Heart left ventricle (tissue), 16 donors: Measurements from ENCODE around the gene NEK9. TPM values are rescaled to one million over a fixed set of nuclear protein-coding genes. Genes with fewer than 3 reads are reported as not detected.

Experiments
- ATAC-seq, 4 donors: fragments of 200-7000 bp; cut with Tn5 transposase; one replicate each; pipeline ENCODE4 v1.9.1; 2020 to 2022; ENCODE audit warnings: moderate library complexity in 4 of 4, mild to moderate bottlenecking in 3 of 4, moderate number of reproducible peaks in 1 of 4
- DNase-seq, 5 donors: peaks; one replicate each; pipeline ENCODE4 v3.0.0-alpha.2; 2020
- H3K27ac ChIP-seq, 12 donors: fragments of 200-600 bp; sonication (generic) in 4 of 12; one replicate each; pipeline versions ENCODE4 v1.5.0 to v1.8.0; 2016 to 2022; ENCODE audit warnings: mild to moderate bottlenecking in 2 of 12
- H3K27me3 ChIP-seq, 9 donors: fragments of 200-600 bp; sonication (generic) in 2 of 9; one replicate each; pipeline versions ENCODE4 v1.5.1 to v1.8.0; 2016 to 2022; ENCODE audit warnings: mild to moderate bottlenecking in 3 of 9
- H3K36me3 ChIP-seq, 9 donors: fragments of 200-600 bp; sonication (generic) in 2 of 9; one replicate each; pipeline versions ENCODE4 v1.5.0 to v1.8.0; 2018 to 2022; ENCODE audit warnings: mild to moderate bottlenecking in 2 of 9
- H3K4me1 ChIP-seq, 12 donors: fragments of 200-600 bp; sonication (generic) in 4 of 12; one replicate each; pipeline versions ENCODE4 v1.5.0 to v1.8.0; 2016 to 2022; ENCODE audit warnings: mild to moderate bottlenecking in 3 of 12
- H3K4me3 ChIP-seq, 12 donors: fragments of 200-600 bp; sonication (generic) in 4 of 12; one replicate each; pipeline versions ENCODE4 v1.5.0 to v1.8.0; 2017 to 2022; ENCODE audit warnings: mild to moderate bottlenecking in 9 of 12, moderate library complexity in 4 of 12
- H3K9me3 ChIP-seq, 12 donors: fragments of 200-600 bp; sonication (generic) in 4 of 12; one replicate each; pipeline versions ENCODE4 v1.5.0 to v1.8.0; 2016 to 2022; ENCODE audit warnings: mild to moderate bottlenecking in 1 of 12
- CTCF ChIP-seq, 12 donors: fragments of 200-600 bp; sonication (generic) in 4 of 12; IDR thresholded peaks; one replicate each; pipeline versions ENCODE4 v1.5.0 to v1.8.0; 2018 to 2022; ENCODE audit warnings: antibody characterized with exemption in 12 of 12, mild to moderate bottlenecking in 5 of 12
- POLR2A ChIP-seq, 2 donors: fragments of 450-650 bp; IDR thresholded peaks; one replicate each; pipeline ENCODE4 v1.6.1; 2017; ENCODE audit warnings: antibody characterized with exemption in 2 of 2, mild to moderate bottlenecking in 2 of 2, moderate library complexity in 2 of 2
- WGBS, 4 donors: extraction: QIAGEN DNeasy Blood & Tissue Kit in 2 of 4; methylation state at CpG; one replicate each; pipeline versions ENCODE4 v1.1.5 to v1.1.7; 2013 to 2018; 5-methylcytosine and 5-hydroxymethylcytosine counted together
- intact Hi-C, 10 donors: fragments of 100-400 bp; cut with DNase I; formaldehyde crosslinking; loops; one replicate each; pipeline versions ENCODE4 v1.11.1 to v1.14.2; 2022
- polyA plus RNA-seq, 2 donors: library from polyadenylated mRNA; stranded (reverse); fragments of 200-250 nt; gene quantifications; one replicate each; pipeline ENCODE4 v1.2.3, GENCODE V29; 2013
- total RNA-seq, 9 donors: library from RNA; depleted of rRNA in 2 of 9; stranded (reverse); fragments of >200 nt in 2 of 9; fragmentation: NEBNext Ultra II Directional in 3 of 9; extraction: Animal tissue kit (Norgen Biotek cat#: 25700) in 3 of 9; gene quantifications; one replicate each; pipeline versions ENCODE4 v1.1.0 to v1.2.4, GENCODE V29; 2016 to 2023
- donor health status: ischemic (EF 13 %, LVEDD 7.1; RV severe dilation, severe dysfunction).
- donor health status: healthy with polysubstance abuse.
- donor health status: DM: no; HTN: yes; CAD: no.
- donor health status: DM: no; HTN: no; CAD: no.
- donor health status: ischemic (EF 25% LVEDD 6.9; RV normal size, moderate dysfunction).
- donor health status: ischemic (EF 25% LVEDD 5.7; RV mildly dilated, moderate dysfunction).
- donor health status: healthy.
- donor health status: DM: yes; HTN: yes; CAD: no.
- donor health status: ischemic (EF 35%, LVEDD 5.7; RV mildly dilated, moderate dysfunction).
- donor health status: nonischemic (EF 11% LVEDD 7.7; RV severe dilation, severe dysfunction).
- donor health status: DM: yes; HTN: yes; CAD: no.
- donor health status: PGD.
- donor health status: ischemic (EF 29% LVEDD 5.4; RV normal size, mild dysfunction).
- donor health status: nonischemic (EF 23%, LVEDD 6.1; RV moderate dilation, normal function).

Gene NEK9
- total and polyA plus RNA-seq, 11 donors, result 40.1 to 114 (median 94.3) TPM

GRCh38 chr14:75040507-75040906 lies 86.3 kb downstream of the NEK9 start:
- DNase-seq (no peak), ATAC-seq (no peak)
- peaks cover 0 to 71% (median 52%) of the 10 kb centered on the region in 9 donors for H3K36me3 ChIP-seq
- H3K27me3 ChIP-seq, result no peaks in the 10 kb centered on the region
- WGBS, 4 donors, result 82 to 88% (median 83%) methylated on average over 1 of the region's 1 CpG
- no peaks in the 10 kb centered on the region for H3K9me3 ChIP-seq
- peaks cover 0 to 17% (median 6%) of the 10 kb centered on the region in 12 donors for H3K4me1 ChIP-seq
- intact Hi-C loops, result no loop called here
- H3K4me3 ChIP-seq, result no peak overlapping the region
- H3K27ac ChIP-seq, result no peak overlapping the region
- TF ChIP-seq POLR2A (IDR thresholded peaks at IDR 0.05) (no peak), CTCF (IDR thresholded peaks at IDR 0.05) (no peak)

GRCh38 chr14:75032939-75033338 lies 93.9 kb downstream of the NEK9 start:
- intact Hi-C loops, result no loop called here
- H3K4me3 ChIP-seq, result no peak overlapping the region
- no peaks in the 10 kb centered on the region for H3K27me3 ChIP-seq
- no peak overlapping the region for H3K27ac ChIP-seq
- WGBS, 4 donors, result 85 to 98% (median 89%) methylated on average over 2 of the region's 2 CpGs
- ATAC-seq (no peak), DNase-seq (no peak)
- TF ChIP-seq POLR2A (IDR thresholded peaks at IDR 0.05), result no peak
- no peak for TF ChIP-seq CTCF (IDR thresholded peaks at IDR 0.05)
- no peaks in the 10 kb centered on the region for H3K4me1 ChIP-seq
- H3K36me3 ChIP-seq, result peaks cover 0 to 99% (median 81%) of the 10 kb centered on the region in 9 donors
- H3K9me3 ChIP-seq, result no peaks in the 10 kb centered on the region

- intact Hi-C loops, result no loop called here
- ATAC-seq, result no peak
- 0% methylated on average over 1 of the region's 1 CpG for WGBS, 4 donors
- Histone ChIP-seq H3K27me3 (no peaks in the 10 kb centered on the region), H3K4me3 (no peak overlapping the region), H3K36me3 (peaks cover 0 to 99% (median 61%) of the 10 kb centered on the region in 9 donors), H3K9me3 (no peaks in the 10 kb centered on the region), H3K4me1 (no peaks in the 10 kb centered on the region), H3K27ac (no peak overlapping the region)
- TF ChIP-seq POLR2A (IDR thresholded peaks at IDR 0.05), result no peak
- TF ChIP-seq CTCF (IDR thresholded peaks at IDR 0.05), result no peak
- DNase-seq, result no peak
Measured at GRCh38 chr14:75030147-75030546, 96.7 kb downstream of the NEK9 start.

Other genes starting within 250 kb of the NEK9 start
- 100 to 1,000 TPM; 152 to 251 (median 209) TPM for gene DLST, start 245.1 kb downstream of the NEK9 start, total RNA-seq
- 100 to 1,000 TPM in 1 of 2 donors, 10 to 100 TPM in 1; 75.7 to 159 TPM for gene DLST, start 245.1 kb downstream of the NEK9 start, polyA plus RNA-seq
- gene RPS6KL1, start 203.8 kb downstream of the NEK9 start, total RNA-seq, result 10 to 100 TPM in 8 of 9 donors, 1 to 10 TPM in 1; 8.3 to 26.8 (median 17.8) TPM
- 10 to 100 TPM; 12.0 to 18.6 TPM for gene RPS6KL1, start 203.8 kb downstream of the NEK9 start, polyA plus RNA-seq
- 10 to 100 TPM in 2 of 9 donors, 1 to 10 TPM in 7; 4.1 to 30.4 (median 5.9) TPM for gene PGF, start 171.5 kb downstream of the NEK9 start, total RNA-seq
- 1 to 10 TPM; 5.0 to 9.7 TPM for gene PGF, start 171.5 kb downstream of the NEK9 start, polyA plus RNA-seq
- 10 to 100 TPM; 26.2 to 40.9 (median 30.3) TPM for gene EIF2B2, start 124.1 kb downstream of the NEK9 start, total RNA-seq
- 10 to 100 TPM; 16.0 to 68.8 TPM for gene EIF2B2, start 124.1 kb downstream of the NEK9 start, polyA plus RNA-seq
- 10 to 100 TPM; 11.6 to 23.9 (median 15.3) TPM for gene MLH3, start 75.6 kb downstream of the NEK9 start, total RNA-seq
- gene MLH3, start 75.6 kb downstream of the NEK9 start, polyA plus RNA-seq, result 10 to 100 TPM; 10.3 to 12.0 TPM
- gene ACYP1, start 63.0 kb downstream of the NEK9 start, total RNA-seq, result 10 to 100 TPM in 5 of 9 donors, 1 to 10 TPM in 4; 6.7 to 15.9 (median 10.9) TPM
- 10 to 100 TPM; 13.6 to 20.0 TPM for gene ACYP1, start 63.0 kb downstream of the NEK9 start, polyA plus RNA-seq
- 1 to 10 TPM; 3.4 to 9.5 (median 8.4) TPM for gene ZC2HC1C, start 57.4 kb downstream of the NEK9 start, total RNA-seq
- 10 to 100 TPM in 1 of 2 donors, 1 to 10 TPM in 1; 5.4 to 13.3 TPM for gene ZC2HC1C, start 57.4 kb downstream of the NEK9 start, polyA plus RNA-seq
- 100 to 1,000 TPM; 235 to 362 (median 275) TPM for gene TMED10, start 49.6 kb upstream of the NEK9 start, total RNA-seq
- gene TMED10, start 49.6 kb upstream of the NEK9 start, polyA plus RNA-seq, result 100 to 1,000 TPM in 1 of 2 donors, 10 to 100 TPM in 1; 56.4 to 398 TPM
- 100 to 1,000 TPM in 1 of 9 donors, 10 to 100 TPM in 6, 1 to 10 TPM in 2; 6.5 to 549 (median 28.6) TPM for gene FOS, start 151.8 kb upstream of the NEK9 start, total RNA-seq
- gene FOS, start 151.8 kb upstream of the NEK9 start, polyA plus RNA-seq, result 10 to 100 TPM; 24.1 to 49.4 TPM